B cell (primary cell): ENCODE measurements around the gene IGLL5.

ENCODE experiments used
- EZH2 ChIP-seq: IDR thresholded peaks from 2 replicates; pipeline ENCODE4 v1.6.1; 2012; ENCODE audit warnings: borderline replicate concordance, low read depth, mild to moderate bottlenecking, moderate library complexity, low read length; ENCODE audit not compliant: insufficient read depth, poor library complexity, severe bottlenecking
- TF ChIP-seq, protein P1 (sequence below): fragments of 200-600 bp; IDR thresholded peaks from one replicate; pipeline ENCODE4 v1.8.0; 2022; ENCODE audit warnings: antibody characterized with exemption, mild to moderate bottlenecking

DNA sequence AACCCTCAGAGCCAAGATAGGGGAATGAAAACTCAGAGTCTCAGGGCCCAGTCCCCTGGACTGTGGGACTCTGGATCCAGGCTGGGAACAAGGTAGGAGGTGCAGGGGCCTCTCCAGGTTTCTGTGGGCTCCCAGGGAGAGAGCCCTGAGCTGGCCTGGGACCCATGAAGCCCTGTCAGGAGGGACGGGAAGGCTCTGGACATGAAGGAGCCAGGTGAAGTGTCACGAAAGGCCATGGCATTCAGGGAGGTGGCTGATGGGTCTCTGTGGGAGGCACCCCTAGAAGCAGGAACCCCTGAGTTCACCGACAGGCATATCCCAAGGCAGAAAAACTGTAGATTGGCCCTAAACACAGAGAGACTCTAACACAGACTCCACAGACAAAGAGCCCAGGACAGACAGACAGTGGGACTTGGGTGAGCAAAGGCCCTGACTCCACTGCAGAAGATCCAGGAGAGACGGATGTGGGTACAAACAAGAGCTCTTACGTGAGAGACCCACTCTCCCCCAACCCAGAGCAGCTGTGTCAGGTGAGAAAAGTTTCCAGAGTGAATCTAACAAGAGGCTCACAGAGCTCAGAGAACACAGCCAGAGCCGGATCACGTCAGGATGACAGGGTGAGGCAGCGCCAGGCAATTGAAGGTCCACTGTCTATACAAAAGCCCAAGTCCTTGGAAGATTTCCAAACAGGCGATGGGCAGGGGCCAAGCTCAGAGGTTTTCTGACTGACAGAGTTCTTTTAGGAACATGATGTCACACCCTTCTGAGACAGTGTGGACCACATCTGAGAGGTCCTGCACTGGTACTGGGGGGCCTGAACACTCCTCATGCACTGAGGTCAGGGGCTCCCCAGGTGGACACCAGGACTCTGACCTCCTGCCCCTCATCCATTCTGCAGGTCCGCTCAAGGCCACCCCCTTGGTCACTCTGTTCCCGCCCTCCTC is 27.4 kb downstream of the IGLL5 start:
- TF ChIP-seq, protein P1, sequence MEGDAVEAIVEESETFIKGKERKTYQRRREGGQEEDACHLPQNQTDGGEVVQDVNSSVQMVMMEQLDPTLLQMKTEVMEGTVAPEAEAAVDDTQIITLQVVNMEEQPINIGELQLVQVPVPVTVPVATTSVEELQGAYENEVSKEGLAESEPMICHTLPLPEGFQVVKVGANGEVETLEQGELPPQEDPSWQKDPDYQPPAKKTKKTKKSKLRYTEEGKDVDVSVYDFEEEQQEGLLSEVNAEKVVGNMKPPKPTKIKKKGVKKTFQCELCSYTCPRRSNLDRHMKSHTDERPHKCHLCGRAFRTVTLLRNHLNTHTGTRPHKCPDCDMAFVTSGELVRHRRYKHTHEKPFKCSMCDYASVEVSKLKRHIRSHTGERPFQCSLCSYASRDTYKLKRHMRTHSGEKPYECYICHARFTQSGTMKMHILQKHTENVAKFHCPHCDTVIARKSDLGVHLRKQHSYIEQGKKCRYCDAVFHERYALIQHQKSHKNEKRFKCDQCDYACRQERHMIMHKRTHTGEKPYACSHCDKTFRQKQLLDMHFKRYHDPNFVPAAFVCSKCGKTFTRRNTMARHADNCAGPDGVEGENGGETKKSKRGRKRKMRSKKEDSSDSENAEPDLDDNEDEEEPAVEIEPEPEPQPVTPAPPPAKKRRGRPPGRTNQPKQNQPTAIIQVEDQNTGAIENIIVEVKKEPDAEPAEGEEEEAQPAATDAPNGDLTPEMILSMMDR: no peak
- TF ChIP-seq EZH2: no peak
